Activated gamma-delta T cell (primary cell): ENCODE measurements around the gene ARHGAP32.

Experiments used
- DNase-seq: peaks from one replicate; lab custom pipeline; 2025; lab: John Stamatoyannopoulos, UW
- total RNA-seq, 2 donors: gene quantifications; one replicate each; lab custom pipeline; 2026; lab: John Stamatoyannopoulos, UW

ARHGAP32 gene
- 7.5 to 20.6 reads per million in 2 donors for total RNA-seq

- no peak for DNase-seq
Measured at GRCh38 chr11:129192150-129192549, at the start of gene ARHGAP32. TSS of gene ARHGAP32 (minus strand) at chr11:129192325. CDS start at chr11:129192198, 127 bp downstream.

- DNase-seq: no peak
Measured at GRCh38 chr11:129239207-129239606, 47.1 kb upstream of the ARHGAP32 start.

- no peak for DNase-seq
Measured at GRCh38 chr11:129237880-129238638, 45.9 kb upstream of the ARHGAP32 start.

- DNase-seq: no peak
Measured at GRCh38 chr11:129237456-129237855, 45.3 kb upstream of the ARHGAP32 start.

- no peak for DNase-seq
Measured at GRCh38 chr11:129236850-129237249, 44.7 kb upstream of the ARHGAP32 start.

- DNase-seq: no peak
Measured at GRCh38 chr11:129234978-129235377, 42.9 kb upstream of the ARHGAP32 start.

GRCh38 chr11:129230006-129230405 lies 37.9 kb upstream of the ARHGAP32 start:
- no peak for DNase-seq

GRCh38 chr11:129226207-129226798 lies 34.2 kb upstream of the ARHGAP32 start:
- DNase-seq: no peak

GRCh38 chr11:129225190-129225589 lies 33.1 kb upstream of the ARHGAP32 start:
- DNase-seq: no peak

- no peak for DNase-seq
Measured at GRCh38 chr11:129224538-129224937, 32.4 kb upstream of the ARHGAP32 start.

GRCh38 chr11:129223701-129224149 lies 31.6 kb upstream of the ARHGAP32 start:
- DNase-seq: no peak

GRCh38 chr11:129223260-129223659 lies 31.1 kb upstream of the ARHGAP32 start:
- no peak for DNase-seq

GRCh38 chr11:129222158-129222557 lies 30.0 kb upstream of the ARHGAP32 start:
- no peak for DNase-seq

- DNase-seq: no peak
Measured at GRCh38 chr11:129215506-129216245, 23.6 kb upstream of the ARHGAP32 start.

- no peak for DNase-seq
Measured at GRCh38 chr11:129214710-129215295, 22.7 kb upstream of the ARHGAP32 start.

- DNase-seq: no peak
Measured at GRCh38 chr11:129213261-129213660, 21.1 kb upstream of the ARHGAP32 start.

GRCh38 chr11:129211397-129211796 lies 19.3 kb upstream of the ARHGAP32 start:
- no peak for DNase-seq

GRCh38 chr11:129210831-129211181 lies 18.7 kb upstream of the ARHGAP32 start:
- DNase-seq: no peak

GRCh38 chr11:129209891-129210830 lies 18.0 kb upstream of the ARHGAP32 start:
- no peak for DNase-seq

- no peak for DNase-seq
Measured at GRCh38 chr11:129208863-129209262, 16.7 kb upstream of the ARHGAP32 start.

GRCh38 chr11:129204150-129204838 lies 12.2 kb upstream of the ARHGAP32 start:
- no peak for DNase-seq
